Keratinocyte (primary cell): Measurements from ENCODE around the gene ZNF568. TPM values are rescaled to one million over a fixed set of nuclear protein-coding genes. Genes with fewer than 3 reads are reported as not detected.

ENCODE experiments used
- DNase-seq: peaks from one replicate; pipeline ENCODE4 v3.0.0-alpha.2; 2011; ENCODE audit warnings: low read depth, missing footprints, low spot score
- FAIRE-seq: peaks from 2 replicates; lab custom pipeline; 2011; peaks lifted over from hg19 to GRCh38; lab: Jason Lieb, UNC
- H2AFZ ChIP-seq: 2 replicates; pipeline ENCODE4 v1.6.0; 2012; ENCODE audit warnings: low read length, control low read depth, inconsistent platforms; ENCODE audit not compliant: control insufficient read depth
- H3K27ac ChIP-seq: 2 replicates; pipeline ENCODE4 v1.5.1; 2011; ENCODE audit warnings: low read length; ENCODE audit not compliant: control insufficient read depth, insufficient read depth
- H3K27me3 ChIP-seq: 3 replicates; pipeline ENCODE4 v1.6.0; 2011; ENCODE audit warnings: low read length; ENCODE audit not compliant: control insufficient read depth, insufficient read depth; ENCODE audit errors: extremely low read depth
- H3K36me3 ChIP-seq, 2 experiments: 2 replicates in 1 of 2; 3 replicates in 1 of 2; pipeline ENCODE4 v1.5.1; 2011; ENCODE audit warnings: low read length in 2 of 2, mild to moderate bottlenecking in 1 of 2; ENCODE audit not compliant: control insufficient read depth in 2 of 2, insufficient read depth in 2 of 2; ENCODE audit errors: extremely low read depth in 1 of 2
- H3K4me1 ChIP-seq: 3 replicates; pipeline ENCODE4 v1.5.1; 2011; ENCODE audit warnings: low read length; ENCODE audit not compliant: control insufficient read depth, insufficient read depth; ENCODE audit errors: extremely low read depth
- H3K4me2 ChIP-seq: 3 replicates; pipeline ENCODE4 v1.6.0; 2011; ENCODE audit warnings: low read depth, low read length; ENCODE audit not compliant: control insufficient read depth, insufficient read depth; ENCODE audit errors: extremely low read depth
- H3K4me3 ChIP-seq, 3 experiments: fragments of 200-600 bp in 1 of 3; sonication (generic) in 1 of 3; 2 replicates in 2 of 3; 3 replicates in 1 of 3; pipeline ENCODE4 v1.5.1; 2011 to 2016; ENCODE audit warnings: low read length in 3 of 3, mild to moderate bottlenecking in 3 of 3, control low read depth in 2 of 3, inconsistent platforms in 1 of 3, low read depth in 1 of 3, mixed read lengths in 1 of 3, mixed run types in 1 of 3, moderate library complexity in 1 of 3; ENCODE audit not compliant: control insufficient read depth in 2 of 3, insufficient read depth in 2 of 3; ENCODE audit errors: extremely low read depth in 1 of 3
- H3K79me2 ChIP-seq: 2 replicates; pipeline ENCODE4 v1.6.0; 2012; ENCODE audit warnings: low read length; ENCODE audit not compliant: control insufficient read depth, insufficient read depth
- H3K9ac ChIP-seq: 3 replicates; pipeline ENCODE4 v1.6.0; 2011; ENCODE audit warnings: low read length; ENCODE audit not compliant: control insufficient read depth, insufficient read depth; ENCODE audit errors: extremely low read depth
- H3K9me1 ChIP-seq: 3 replicates; pipeline ENCODE4 v1.6.0; 2011; ENCODE audit warnings: low read length; ENCODE audit not compliant: control insufficient read depth, insufficient read depth; ENCODE audit errors: extremely low read depth
- H3K9me3 ChIP-seq: 2 replicates; pipeline ENCODE4 v1.5.1; 2012; ENCODE audit warnings: low read depth, low read length; ENCODE audit not compliant: control insufficient read depth
- H4K20me1 ChIP-seq: 3 replicates; pipeline ENCODE4 v1.6.0; 2011; ENCODE audit warnings: low read length; ENCODE audit not compliant: control insufficient read depth, insufficient read depth; ENCODE audit errors: extremely low read depth
- CTCF ChIP-seq, 3 experiments: IDR thresholded peaks in 1 of 3; conservative IDR thresholded peaks in 1 of 3; optimal IDR thresholded peaks in 1 of 3; 2 replicates in 2 of 3; 3 replicates in 1 of 3; pipeline versions ENCODE3 to v1.5.1; 2011; ENCODE audit warnings: low read length in 3 of 3, mild to moderate bottlenecking in 3 of 3, moderate library complexity in 2 of 3, control low read depth in 1 of 3, inconsistent platforms in 1 of 3; ENCODE audit not compliant: insufficient read depth in 2 of 3; ENCODE audit errors: extremely low read depth in 1 of 3
- EZH2 ChIP-seq: IDR thresholded peaks from one replicate; pipeline ENCODE4 v1.6.1; 2012; ENCODE audit warnings: inconsistent platforms, mild to moderate bottlenecking, low read length, moderate library complexity
- dilution Hi-C: fragments of 300-500 bp; cut with MboI; formaldehyde crosslinking; loops from one replicate; pipeline ENCODE4 v1.7.0; 2020; ENCODE audit warnings: low sequenced_read_pairs; ENCODE audit not compliant: extremely low pct_ligation_motif_present
- polyA plus RNA-seq, 5 experiments: library from polyadenylated mRNA; depleted of rRNA in 3 of 5; stranded (reverse) in 3 of 5; stranded (forward) in 1 of 5; unstranded in 1 of 5; fragments of >200 nt; gene quantifications; 1 replicate in 1 of 5; 2 replicates in 3 of 5; 3 replicates in 1 of 5; pipeline versions ENCODE4 v1.2.1 to v1.2.3, GENCODE V29; 2011 to 2012; ENCODE audit warnings: missing spikeins in 2 of 5, low read depth in 1 of 5, low replicate concordance in 1 of 5

The ZNF568 gene
- polyA plus RNA-seq, 1 donor (not counting 4 experiments of a cell fraction or from before 2014, with no cell fraction given), result 4.1 TPM

DNA sequence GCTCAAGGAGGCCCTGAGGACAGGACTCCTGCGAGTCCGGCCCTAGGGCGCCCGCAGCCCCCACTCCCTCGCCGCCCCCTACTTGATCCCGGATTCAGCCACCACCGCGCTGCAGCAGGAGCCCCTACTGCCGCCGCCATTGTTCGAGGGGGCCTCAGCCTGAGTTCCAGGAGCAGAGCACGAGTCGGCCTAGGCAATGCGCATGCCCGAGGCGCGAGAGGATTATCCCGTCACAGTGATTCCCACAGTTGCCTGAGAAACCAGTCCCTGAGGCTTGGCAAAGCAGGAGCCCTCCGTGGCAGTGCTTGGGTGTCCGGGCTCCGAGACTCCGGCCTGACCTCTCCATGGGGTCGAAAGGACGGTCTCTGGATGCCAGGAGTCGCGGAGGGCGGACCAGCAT is 93.7 kb downstream of the ZNF568 start:
- no peak overlapping the region for H3K27ac ChIP-seq
- H2AFZ ChIP-seq, result no peak overlapping the region
- H3K36me3 ChIP-seq, result no peaks in the 10 kb centered on the region
- no peaks in the 10 kb centered on the region for H3K9me1 ChIP-seq
- H4K20me1 ChIP-seq, result no peaks in the 10 kb centered on the region
- no peaks in the 10 kb centered on the region for H3K27me3 ChIP-seq
- H3K4me1 ChIP-seq, result no peaks in the 10 kb centered on the region
- no peaks in the 10 kb centered on the region for H3K79me2 ChIP-seq
- TF ChIP-seq EZH2 (no peak), CTCF (optimal IDR thresholded peaks at IDR 0.05 in 1 of 3, IDR thresholded peaks at IDR 0.05 in 1 of 3, conservative IDR thresholded peaks at IDR 0.05 in 1 of 3; ENCODE audit: extremely low read depth in 1 of 3, insufficient read depth in 2 of 3, low read length in 3 of 3) (no peak)
- FAIRE-seq (no peak), DNase-seq (no peak)
- H3K9me3 ChIP-seq, result peaks cover 28% of the 10 kb centered on the region
- H3K4me3 ChIP-seq, result no peak overlapping the region
- H3K4me2 ChIP-seq, result no peak overlapping the region
- H3K9ac ChIP-seq, result no peak overlapping the region
- dilution Hi-C loops, result no loop called here

GRCh38 chr19:37012093-37012745 is 96.1 kb downstream of the ZNF568 start:
- no peaks in the 10 kb centered on the region for H3K36me3 ChIP-seq
- no peaks in the 10 kb centered on the region for H3K27me3 ChIP-seq
- no peaks in the 10 kb centered on the region for H3K79me2 ChIP-seq
- H3K4me3 ChIP-seq, result no peak overlapping the region
- no peaks in the 10 kb centered on the region for H3K4me1 ChIP-seq
- H3K9me1 ChIP-seq, result no peaks in the 10 kb centered on the region
- H3K4me2 ChIP-seq, result no peak overlapping the region
- H4K20me1 ChIP-seq, result no peaks in the 10 kb centered on the region
- peaks cover 28% of the 10 kb centered on the region for H3K9me3 ChIP-seq
- DNase-seq (no peak), FAIRE-seq (no peak)
- no peak for TF ChIP-seq EZH2
- TF ChIP-seq CTCF (optimal IDR thresholded peaks at IDR 0.05 in 1 of 3, IDR thresholded peaks at IDR 0.05 in 1 of 3, conservative IDR thresholded peaks at IDR 0.05 in 1 of 3; ENCODE audit: extremely low read depth in 1 of 3, insufficient read depth in 2 of 3, low read length in 3 of 3), result no peak
- no peak overlapping the region for H2AFZ ChIP-seq
- H3K9ac ChIP-seq, result no peak overlapping the region
- H3K27ac ChIP-seq, result no peak overlapping the region
- dilution Hi-C loops, result no loop called here
